KOPT-K1 (cell line): ENCODE measurements around the gene PKLR.
A peak's percentile ranks its signal among the peaks of the same experiment; 100 is the strongest.

Source experiments
- H3K27ac ChIP-seq: fragments of 200-600 bp; sonication (generic); 2 replicates; pipeline ENCODE4 v1.5.1; 2016; ENCODE audit warnings: antibody characterized with exemption, mild to moderate bottlenecking, low read depth, low read length; ENCODE audit not compliant: poor library complexity, severe bottlenecking
- H3K36me3 ChIP-seq: fragments of 200-600 bp; sonication (generic); 2 replicates; pipeline ENCODE4 v1.5.1; 2017; ENCODE audit warnings: antibody characterized with exemption, mild to moderate bottlenecking, low read length, moderate library complexity; ENCODE audit not compliant: insufficient read depth
- H3K9me3 ChIP-seq: fragments of 200-600 bp; sonication (generic); 2 replicates; pipeline ENCODE4 v1.5.1; 2017; ENCODE audit warnings: antibody characterized with exemption, low read length, mild to moderate bottlenecking; ENCODE audit not compliant: insufficient read depth, poor library complexity, severe bottlenecking

Gene PKLR

GRCh38 chr1:155282488-155283091, 18.6 kb downstream of the PKLR start:
- Histone ChIP-seq H3K9me3 (no peaks in the 10 kb centered on the region), H3K36me3 (no peaks in the 10 kb centered on the region), H3K27ac (no peak overlapping the region)

- no peaks in the 10 kb centered on the region for H3K9me3 ChIP-seq
- H3K36me3 ChIP-seq, result no peaks in the 10 kb centered on the region
- no peak overlapping the region for H3K27ac ChIP-seq
Observed at GRCh38 chr1:155279268-155279667, 22.0 kb downstream of the PKLR start.

GRCh38 chr1:155278689-155279160, 22.5 kb downstream of the PKLR start:
- no peaks in the 10 kb centered on the region for H3K9me3 ChIP-seq
- no peak overlapping the region for H3K27ac ChIP-seq
- no peaks in the 10 kb centered on the region for H3K36me3 ChIP-seq

- H3K36me3 ChIP-seq, result no peaks in the 10 kb centered on the region
- no peaks in the 10 kb centered on the region for H3K9me3 ChIP-seq
- peak overlapping the region; percentile 21 for H3K27ac ChIP-seq
Observed at GRCh38 chr1:155277902-155278688, 23.1 kb downstream of the PKLR start.

- Histone ChIP-seq H3K27ac (peak within 1 kb of the TSS; percentile 21), H3K9me3 (no peaks in the 10 kb centered on the region), H3K36me3 (no peaks in the 10 kb centered on the region)
Observed at GRCh38 chr1:155277070-155277901, 24.0 kb downstream of the PKLR start, which contains the start of gene HCN3. TSS of gene HCN3 (plus strand) at chr1:155277463. CDS start at chr1:155277591, 128 bp downstream.

- Histone ChIP-seq H3K9me3 (no peaks in the 10 kb centered on the region), H3K27ac (peak within 1 kb of the TSS; percentile 78), H3K36me3 (peaks cover 34% of the 10 kb centered on the region)
Observed at GRCh38 chr1:155273343-155274245, 27.6 kb downstream of the PKLR start, which contains the start of gene CLK2. TSS of gene CLK2 (minus strand) at chr1:155273504. CDS start at chr1:155270977, 2,527 bp downstream.

GRCh38 chr1:155272466-155273342, 28.5 kb downstream of the PKLR start:
- Histone ChIP-seq H3K9me3 (no peaks in the 10 kb centered on the region), H3K27ac (peak overlapping the region; percentile 78), H3K36me3 (peaks cover 43% of the 10 kb centered on the region)

- H3K27ac ChIP-seq, result no peak overlapping the region
- H3K36me3 ChIP-seq, result peaks cover 77% of the 10 kb centered on the region
- no peaks in the 10 kb centered on the region for H3K9me3 ChIP-seq
Observed at GRCh38 chr1:155269381-155269780, 31.9 kb downstream of the PKLR start.

GRCh38 chr1:155268630-155269029, 32.6 kb downstream of the PKLR start:
- Histone ChIP-seq H3K9me3 (no peaks in the 10 kb centered on the region), H3K27ac (no peak overlapping the region), H3K36me3 (peaks cover 84% of the 10 kb centered on the region)

GRCh38 chr1:155267373-155267772, 33.9 kb downstream of the PKLR start:
- Histone ChIP-seq H3K9me3 (no peaks in the 10 kb centered on the region), H3K27ac (no peak overlapping the region), H3K36me3 (peaks cover 97% of the 10 kb centered on the region)

- Histone ChIP-seq H3K9me3 (no peaks in the 10 kb centered on the region), H3K27ac (no peak overlapping the region), H3K36me3 (peaks cover 92% of the 10 kb centered on the region)
Observed at GRCh38 chr1:155266553-155266952, 34.7 kb downstream of the PKLR start.

- H3K27ac ChIP-seq, result no peak overlapping the region
Observed at GRCh38 chr1:155263067-155263466, 38.2 kb downstream of the PKLR start.

GRCh38 chr1:155261852-155262673, 39.2 kb downstream of the PKLR start, which contains the start of gene SCAMP3:
TSS of gene SCAMP3 (minus strand) at chr1:155262360. CDS start at chr1:155262151, 209 bp downstream.
- peak within 1 kb of the TSS; percentile 78 for H3K27ac ChIP-seq
- H3K36me3 ChIP-seq, result peaks cover 80% of the 10 kb centered on the region
- no peaks in the 10 kb centered on the region for H3K9me3 ChIP-seq

More at GRCh38 chr1:155263067-155263466, 38.2 kb downstream of the PKLR start:
- H3K9me3 ChIP-seq, result no peaks in the 10 kb centered on the region
- peaks cover 83% of the 10 kb centered on the region for H3K36me3 ChIP-seq
